ENCODE results near the gene XYLB. TPM values are rescaled to one million over a fixed set of nuclear protein-coding genes. Genes with fewer than 3 reads are reported as not detected.

The XYLB gene
- total RNA-seq, 1 experiment from 2014 or later = 14.0 TPM

DNA sequence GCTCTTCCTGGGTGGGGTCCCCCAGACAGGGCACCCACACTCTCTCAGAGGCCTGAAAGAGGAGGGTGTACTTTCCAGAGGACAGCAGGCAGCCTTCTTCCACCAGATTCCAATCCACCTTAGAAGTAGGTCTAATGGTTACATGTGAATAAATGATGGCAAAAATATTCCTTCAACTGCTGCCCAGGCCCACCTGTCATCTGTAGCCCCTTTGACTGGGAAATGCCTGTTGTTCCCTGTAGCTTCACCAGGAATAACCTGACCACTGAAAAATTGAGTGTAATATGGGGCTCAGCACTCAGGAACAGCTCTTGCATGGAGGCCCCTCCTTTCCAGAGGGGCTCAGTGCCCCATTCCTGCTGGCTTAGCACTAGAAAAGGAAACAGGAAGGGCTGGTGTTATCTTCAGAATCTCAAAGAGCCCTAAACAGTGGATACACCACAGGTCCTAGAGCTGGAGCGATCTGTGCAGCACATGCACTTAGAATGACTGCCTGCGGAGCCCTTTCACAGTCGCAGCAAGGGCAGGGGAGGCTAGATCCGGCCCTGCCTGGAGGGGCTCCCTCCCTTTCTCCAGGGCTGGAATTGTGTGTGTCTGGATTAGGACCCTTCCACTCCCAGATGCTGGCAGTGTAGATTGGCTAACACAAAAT, 32.3 kb upstream of the XYLB start:
- H3K4me1 ChIP-seq (ENCODE audit: control insufficient read depth in 1 of 2, insufficient read depth in 2 of 2, low read length in 2 of 2) = no peaks in the 10 kb centered on the region
- H3K4me2 ChIP-seq (ENCODE audit: low read length) = no peak overlapping the region
- H3K36me3 ChIP-seq (ENCODE audit: control insufficient read depth in 1 of 2, insufficient read depth in 2 of 2, low read length in 2 of 2) = no peaks in the 10 kb centered on the region
- no peaks in the 10 kb centered on the region for H4K20me1 ChIP-seq (ENCODE audit: insufficient read depth)
- H3K27me3 ChIP-seq (ENCODE audit: insufficient read depth, low read length) = no peaks in the 10 kb centered on the region
- H3K4me3 ChIP-seq (replicated peaks in 1 of 2; ENCODE audit: low read depth in 1 of 2, low read length in 2 of 2) = no peak overlapping the region
- RAD21 ChIA-PET (ENCODE audit: low non-redundant PET in 1 of 2, low total read pairs in 2 of 2, uncharacterized antibody in 2 of 2, unreplicated experiment in 2 of 2) = no interaction called here
- no peak for TF ChIP-seq ELF1 (IDR thresholded peaks at IDR 0.05; ENCODE audit: borderline replicate concordance, low read depth)
- no peak for TF ChIP-seq EZH2 (IDR thresholded peaks at IDR 0.05)
- no peak for TF ChIP-seq SIN3A (IDR thresholded peaks at IDR 0.05; ENCODE audit: low read depth)
- no peak for TF ChIP-seq POLR2AphosphoS5 (IDR thresholded peaks at IDR 0.05; ENCODE audit: low read depth, low read length)
- TF ChIP-seq TCF7L2 (IDR thresholded peaks at IDR 0.05; ENCODE audit: borderline replicate concordance, extremely low read depth, insufficient read depth, insufficient read length) = no peak
- no peak for TF ChIP-seq JUND (IDR thresholded peaks at IDR 0.05)
- no peak for TF ChIP-seq FOSL1 (IDR thresholded peaks at IDR 0.05; ENCODE audit: low read depth)
- TF ChIP-seq POLR2A (IDR thresholded peaks at IDR 0.05; ENCODE audit: borderline replicate concordance, extremely low read depth, insufficient read depth, insufficient read length) = no peak
- no peak for TF ChIP-seq SP1 (IDR thresholded peaks at IDR 0.05; ENCODE audit: low read depth)
- no peak for TF ChIP-seq SRF (IDR thresholded peaks at IDR 0.05; ENCODE audit: low read depth)
- TF ChIP-seq, protein P1, sequence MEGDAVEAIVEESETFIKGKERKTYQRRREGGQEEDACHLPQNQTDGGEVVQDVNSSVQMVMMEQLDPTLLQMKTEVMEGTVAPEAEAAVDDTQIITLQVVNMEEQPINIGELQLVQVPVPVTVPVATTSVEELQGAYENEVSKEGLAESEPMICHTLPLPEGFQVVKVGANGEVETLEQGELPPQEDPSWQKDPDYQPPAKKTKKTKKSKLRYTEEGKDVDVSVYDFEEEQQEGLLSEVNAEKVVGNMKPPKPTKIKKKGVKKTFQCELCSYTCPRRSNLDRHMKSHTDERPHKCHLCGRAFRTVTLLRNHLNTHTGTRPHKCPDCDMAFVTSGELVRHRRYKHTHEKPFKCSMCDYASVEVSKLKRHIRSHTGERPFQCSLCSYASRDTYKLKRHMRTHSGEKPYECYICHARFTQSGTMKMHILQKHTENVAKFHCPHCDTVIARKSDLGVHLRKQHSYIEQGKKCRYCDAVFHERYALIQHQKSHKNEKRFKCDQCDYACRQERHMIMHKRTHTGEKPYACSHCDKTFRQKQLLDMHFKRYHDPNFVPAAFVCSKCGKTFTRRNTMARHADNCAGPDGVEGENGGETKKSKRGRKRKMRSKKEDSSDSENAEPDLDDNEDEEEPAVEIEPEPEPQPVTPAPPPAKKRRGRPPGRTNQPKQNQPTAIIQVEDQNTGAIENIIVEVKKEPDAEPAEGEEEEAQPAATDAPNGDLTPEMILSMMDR (IDR thresholded peaks at IDR 0.05 in 2 of 3, conservative IDR thresholded peaks at IDR 0.05 in 1 of 3; ENCODE audit: borderline replicate concordance in 1 of 3, insufficient read depth in 1 of 3, low read depth in 2 of 3, low read length in 2 of 3) = no peak
- CTCF ChIA-PET = no interaction called here
- H3K79me2 ChIP-seq (ENCODE audit: insufficient read depth, low read length) = no peaks in the 10 kb centered on the region
- H3K9me3 ChIP-seq (ENCODE audit: control insufficient read depth in 1 of 2, insufficient read depth in 1 of 2, low read depth in 1 of 2, low read length in 2 of 2) = no peaks in the 10 kb centered on the region
- H2AFZ ChIP-seq (ENCODE audit: low read depth, low read length, poor library complexity, severe bottlenecking) = no peak overlapping the region
- H3K9ac ChIP-seq (ENCODE audit: low read length) = no peak overlapping the region
- DNase-seq (ENCODE audit: low read depth, low spot score) (no peak), ATAC-seq (no peak)
- no TSS peak for BruUV-seq (replicated peaks)
- H3K27ac ChIP-seq (ENCODE audit: low read depth, low read length) = no peak overlapping the region
- no peaks in the 10 kb centered on the region for H3K9me2 ChIP-seq (ENCODE audit: insufficient read depth)
- POLR2A ChIA-PET = no interaction called here
- intact Hi-C loops (cut with micrococcal nuclease) = no loop called here
